Right forelimb (tissue), 1 donor: ENCODE measurements around the gene RELN.

Experiments
- DNase-seq: peaks from one replicate; pipeline ENCODE4 v3.0.0-alpha.2; 2018

Gene RELN

DNA sequence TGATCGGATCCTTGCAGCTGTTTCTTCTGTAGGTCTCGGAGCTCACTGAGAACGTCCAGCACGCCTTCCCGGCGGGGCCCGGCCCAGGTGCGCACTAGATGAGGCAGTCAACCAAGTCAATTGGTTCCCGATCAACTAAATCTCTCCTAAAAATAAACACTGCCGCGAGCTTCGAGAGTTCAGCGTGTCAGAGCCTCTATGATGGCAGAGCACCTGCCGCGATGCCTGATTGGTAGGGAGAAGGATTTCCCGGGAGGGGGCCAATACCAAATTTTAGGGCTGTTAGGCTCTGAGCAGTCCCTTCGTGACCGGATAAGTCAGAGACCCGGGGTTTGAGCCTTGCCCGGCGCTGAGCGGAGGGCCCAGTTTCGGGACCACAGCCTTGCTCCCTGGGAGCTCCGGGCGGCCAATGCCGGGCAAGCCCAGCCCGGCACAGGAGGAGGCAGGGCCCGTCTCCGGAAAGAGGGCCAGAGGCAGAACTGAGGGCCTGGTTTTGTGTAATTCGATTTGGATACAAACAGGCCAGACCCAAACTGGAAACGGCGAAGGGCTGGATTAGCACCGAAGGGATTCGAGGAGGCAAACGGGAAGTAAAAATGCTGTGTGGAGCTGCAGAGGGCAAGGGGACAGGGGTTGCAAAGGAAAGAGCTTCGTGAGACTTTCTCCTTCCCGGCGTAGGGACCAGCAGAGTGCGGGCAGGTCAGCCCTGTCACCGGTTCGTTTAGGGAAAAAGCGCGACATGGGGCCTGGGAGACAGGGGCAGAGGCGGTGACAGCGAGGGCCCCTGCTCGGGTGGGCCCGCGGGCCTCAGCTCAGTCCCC is 544.0 kb downstream of the RELN start:
- DNase-seq = peak; percentile 48

DNA sequence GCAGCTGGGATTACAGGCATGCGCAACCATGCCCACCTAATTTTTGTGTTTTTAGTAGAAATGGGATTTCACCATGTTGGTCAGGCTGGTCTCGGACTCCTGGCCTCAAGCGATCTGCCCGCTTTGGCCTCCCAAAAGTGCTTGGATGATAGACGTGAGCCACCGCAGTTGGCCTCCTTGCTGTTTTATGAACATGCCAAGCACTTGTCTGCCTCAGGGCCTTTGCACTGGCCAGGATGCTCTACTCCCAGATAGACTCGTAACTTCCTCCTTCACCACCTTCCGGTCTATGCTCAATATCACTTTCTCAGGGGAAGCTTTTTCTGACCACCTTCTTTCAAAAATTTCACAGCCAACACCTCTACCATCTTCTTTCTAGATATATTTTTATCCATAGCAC is 549.8 kb downstream of the RELN start:
- DNase-seq = no peak

DNA sequence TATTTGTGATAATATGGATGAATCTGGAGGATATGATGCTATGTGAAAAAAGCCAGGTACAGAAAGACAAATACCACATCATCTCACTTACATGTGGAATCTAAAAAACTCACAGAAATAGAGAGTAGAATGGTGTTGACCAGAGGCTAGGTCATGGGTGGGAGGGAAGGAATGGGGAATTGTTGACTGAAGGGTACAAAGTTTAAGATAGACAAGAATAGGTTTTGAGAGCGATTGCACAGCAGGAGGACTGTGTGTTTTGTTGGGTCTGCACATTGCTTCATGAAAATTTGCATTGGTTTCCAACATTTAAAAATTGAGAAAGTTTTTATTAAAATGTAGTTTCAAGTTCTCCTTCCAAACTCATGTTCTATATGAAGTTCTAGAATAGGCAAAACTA is 551.8 kb downstream of the RELN start:
- DNase-seq = no peak

DNA sequence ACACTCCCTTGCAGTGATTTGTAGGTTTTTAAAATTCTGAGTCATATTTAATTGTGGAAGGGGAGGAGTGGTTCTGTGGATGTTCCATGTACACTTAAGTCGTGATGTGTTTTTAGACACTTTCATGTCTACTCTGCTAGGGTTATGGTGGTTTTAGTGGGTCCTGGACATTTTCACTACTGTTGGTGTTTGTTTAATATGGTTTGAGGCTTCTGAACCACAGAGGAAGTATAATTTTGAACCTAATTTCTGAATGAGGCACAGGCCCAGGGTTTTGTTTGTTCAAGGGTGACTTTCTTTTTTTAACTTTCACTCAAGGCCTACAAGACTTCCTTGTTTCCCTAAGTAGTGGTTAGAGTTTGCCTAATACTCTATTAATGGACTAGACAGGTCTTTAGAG is 556.7 kb downstream of the RELN start:
- no peak for DNase-seq

DNA sequence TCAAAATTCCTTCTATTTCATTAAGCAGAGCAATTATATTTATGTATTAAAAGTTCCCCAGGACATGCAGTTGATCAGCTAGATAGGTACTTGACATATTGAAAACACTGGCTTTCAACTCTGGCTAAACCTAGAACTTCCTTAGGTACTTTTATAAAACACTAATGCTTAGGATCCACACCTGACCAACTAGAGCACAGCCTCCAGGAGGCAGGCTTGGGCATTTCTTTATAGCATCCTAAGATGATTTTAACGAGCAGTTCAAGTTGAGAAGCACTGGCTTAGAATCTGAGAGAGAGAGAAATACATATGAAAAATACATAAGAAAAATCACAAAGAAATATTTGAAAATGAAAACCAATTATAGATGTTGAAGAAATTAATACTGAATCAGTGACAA is 564.3 kb downstream of the RELN start:
- DNase-seq = no peak

DNA sequence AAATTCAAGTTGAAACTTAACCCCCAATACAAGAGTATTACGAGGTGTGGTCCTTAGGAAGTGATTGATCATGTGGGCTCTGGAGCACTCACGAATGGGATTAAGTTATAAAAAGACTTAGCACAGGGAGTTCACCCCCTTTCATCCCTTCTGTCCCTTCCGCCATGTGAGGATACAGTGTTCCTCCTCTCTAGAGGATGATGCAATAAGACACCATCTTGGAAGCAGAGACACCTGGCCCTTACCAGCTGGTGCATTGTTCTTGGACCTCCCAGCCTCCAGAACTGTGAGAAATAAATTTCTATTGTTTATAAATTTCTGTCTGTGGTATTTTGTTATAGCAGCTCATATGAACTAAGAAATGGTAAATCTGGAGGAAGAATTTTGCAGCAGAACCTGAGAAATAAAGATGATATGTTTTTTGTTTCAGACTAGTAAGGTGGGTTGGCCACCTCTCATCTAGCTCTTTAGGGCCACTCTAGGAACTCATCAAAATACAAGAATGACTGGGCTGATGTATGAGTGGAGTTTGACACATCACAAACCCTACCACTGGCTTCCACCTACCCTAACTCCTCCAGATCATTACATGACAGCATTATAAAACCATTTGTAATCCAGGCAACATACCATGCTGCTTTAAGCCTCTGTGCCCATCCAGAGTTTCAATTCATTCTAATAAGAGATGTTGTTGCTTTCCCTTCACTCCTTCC is 565.8 kb downstream of the RELN start:
- DNase-seq = no peak
